IMR-90 (cell line): Measurements from ENCODE around the gene CDC42EP3. TPM values are rescaled to one million over a fixed set of nuclear protein-coding genes. Genes with fewer than 3 reads are reported as not detected.

ENCODE experiments used
- ATAC-seq: fragments of 200-7000 bp; cut with Tn5 transposase; 2 replicates; pipeline ENCODE4 v1.9.1; 2020; ENCODE audit warnings: low read depth, mild to moderate bottlenecking, moderate library complexity
- BruUV-seq: library from RNA; stranded (reverse); fragments of 400-500 nt; replicated peaks from 2 replicates; lab custom pipeline; 2021; lab: Mats Ljungman, UMichigan
- CTCF ChIA-PET: fragments of 300-600 bp; formaldehyde crosslinking; extraction: SDS; loops from one replicate; lab custom pipeline; 2021; ENCODE audit warnings: antibody characterized with exemption; lab: Yijun Ruan, JAX
- POLR2A ChIA-PET: fragments of 300-600 bp; sonication (Branson Sonifier 250); formaldehyde crosslinking; loops from one replicate; lab custom pipeline; 2022; ENCODE audit warnings: antibody characterized with exemption; ENCODE audit not compliant: unreplicated experiment; lab: Charles Lee
- DNase-seq: peaks from one replicate; pipeline ENCODE4 v3.0.0; 2013
- H2AFZ ChIP-seq: replicated peaks from 2 replicates; pipeline ENCODE3; 2013; ENCODE audit warnings: low read length, mild to moderate bottlenecking; ENCODE audit not compliant: poor library complexity
- H2AK5ac ChIP-seq: 2 replicates; pipeline ENCODE4 v1.6.1; 2013; ENCODE audit warnings: low read depth, low read length, inconsistent platforms
- H2AK9ac ChIP-seq: replicated peaks from 2 replicates; pipeline ENCODE3; 2013; ENCODE audit warnings: mild to moderate bottlenecking, low read depth, low read length, moderate library complexity; ENCODE audit not compliant: poor library complexity
- H2BK120ac ChIP-seq: 2 replicates; pipeline ENCODE4 v1.6.1; 2013; ENCODE audit warnings: low read depth, low read length, inconsistent platforms
- H2BK15ac ChIP-seq: 3 replicates; pipeline ENCODE4 v1.6.1; 2013; ENCODE audit warnings: low read depth, low read length, inconsistent platforms
- H2BK20ac ChIP-seq: 2 replicates; pipeline ENCODE4 v1.6.1; 2013; ENCODE audit warnings: low read depth, mild to moderate bottlenecking, inconsistent platforms, low read length, moderate library complexity
- H2BK5ac ChIP-seq: 2 replicates; pipeline ENCODE4 v1.6.1; 2013; ENCODE audit warnings: mild to moderate bottlenecking, low read depth, low read length, inconsistent platforms; ENCODE audit not compliant: poor library complexity, severe bottlenecking
- H3K14ac ChIP-seq: replicated peaks from 2 replicates; pipeline ENCODE4 v1.6.1; 2013; ENCODE audit warnings: low read depth, low read length, inconsistent platforms
- H3K18ac ChIP-seq: 2 replicates; pipeline ENCODE4 v1.6.1; 2013; ENCODE audit warnings: low read depth, low read length, control low read depth
- H3K23ac ChIP-seq: 2 replicates; pipeline ENCODE4 v1.6.1; 2013; ENCODE audit warnings: low read depth, low read length, inconsistent platforms
- H3K27ac ChIP-seq: 2 replicates; pipeline ENCODE4 v1.5.1; 2013; ENCODE audit warnings: mild to moderate bottlenecking, control low read depth, low read length; ENCODE audit not compliant: insufficient read depth
- H3K27me3 ChIP-seq: 2 replicates; pipeline ENCODE4 v1.6.1; 2013; ENCODE audit warnings: low read length; ENCODE audit not compliant: control insufficient read depth, insufficient read depth
- H3K36me3 ChIP-seq: 2 replicates; pipeline ENCODE4 v1.6.1; 2013; ENCODE audit warnings: low read length, mixed read lengths; ENCODE audit not compliant: control insufficient read depth, insufficient read depth
- H3K4ac ChIP-seq: 2 replicates; pipeline ENCODE4 v1.6.1; 2013; ENCODE audit warnings: low read depth, low read length, inconsistent platforms
- H3K4me1 ChIP-seq: 2 replicates; pipeline ENCODE4 v1.6.1; 2013; ENCODE audit warnings: low read length, mixed read lengths; ENCODE audit not compliant: control insufficient read depth, insufficient read depth
- H3K4me2 ChIP-seq: 2 replicates; pipeline ENCODE4 v1.6.1; 2013; ENCODE audit warnings: low read depth, mild to moderate bottlenecking, control low read depth, low read length, moderate library complexity
- H3K4me3 ChIP-seq: 2 replicates; pipeline ENCODE4 v1.5.1; 2013; ENCODE audit warnings: low read depth, mild to moderate bottlenecking, control low read depth, low read length, moderate library complexity; ENCODE audit not compliant: insufficient read depth
- H3K56ac ChIP-seq: 2 replicates; pipeline ENCODE4 v1.6.1; 2013; ENCODE audit warnings: low read length, inconsistent platforms; ENCODE audit not compliant: insufficient read depth; ENCODE audit errors: extremely low read depth
- H3K79me1 ChIP-seq, 2 experiments: 2 replicates each; pipeline ENCODE4 v1.6.1; 2013; ENCODE audit warnings: low read length in 2 of 2, inconsistent platforms in 1 of 2, low read depth in 1 of 2
- H3K9ac ChIP-seq: 2 replicates; pipeline ENCODE4 v1.6.1; 2013; ENCODE audit warnings: low read depth, low read length, control low read depth
- H3K9me1 ChIP-seq: 2 replicates; pipeline ENCODE4 v1.6.1; 2013; ENCODE audit warnings: low read length, inconsistent platforms; ENCODE audit not compliant: insufficient read depth
- H3K9me3 ChIP-seq: 2 replicates; pipeline ENCODE4 v1.6.1; 2013; ENCODE audit warnings: low read length; ENCODE audit not compliant: control insufficient read depth, insufficient read depth
- H4K20me1 ChIP-seq: 2 replicates; pipeline ENCODE4 v1.6.1; 2013; ENCODE audit warnings: low read length, inconsistent platforms; ENCODE audit not compliant: insufficient read depth
- H4K5ac ChIP-seq: 2 replicates; pipeline ENCODE4 v1.6.1; 2013; ENCODE audit warnings: mild to moderate bottlenecking, low read depth, low read length, control low read depth
- H4K8ac ChIP-seq, 2 experiments: 2 replicates each; pipeline ENCODE4 v1.6.1; 2013; ENCODE audit warnings: low read depth in 2 of 2, low read length in 2 of 2, control low read depth in 1 of 2, inconsistent platforms in 1 of 2
- H4K91ac ChIP-seq: 2 replicates; pipeline ENCODE4 v1.6.1; 2013; ENCODE audit warnings: low read depth, low read length, inconsistent platforms; ENCODE audit not compliant: insufficient read depth
- CEBPB ChIP-seq: IDR thresholded peaks from 2 replicates; pipeline ENCODE4 v1.6.1; 2012; ENCODE audit warnings: low read depth, low read length, improper control_type of control experiment
- CHD1 ChIP-seq: IDR thresholded peaks from 2 replicates; pipeline ENCODE4 v1.6.1; 2012; ENCODE audit warnings: low read depth, low read length, improper control_type of control experiment
- FOS ChIP-seq: fragments of 150-350 bp; IDR thresholded peaks from 2 replicates; pipeline ENCODE4 v1.6.1; 2016; ENCODE audit warnings: low read depth, low read length
- MAFK ChIP-seq: IDR thresholded peaks from 2 replicates; pipeline ENCODE4 v1.6.1; 2012; ENCODE audit warnings: low read depth, low read length, improper control_type of control experiment
- NFE2L2 ChIP-seq: fragments of 150-350 bp; IDR thresholded peaks from 2 replicates; pipeline ENCODE4 v1.6.1; 2016; ENCODE audit warnings: low read depth, mild to moderate bottlenecking, low read length
- RAD21 ChIP-seq: IDR thresholded peaks from 2 replicates; pipeline ENCODE4 v1.6.1; 2012; ENCODE audit warnings: low read length, improper control_type of control experiment
- RCOR1 ChIP-seq: IDR thresholded peaks from 2 replicates; pipeline ENCODE4 v1.6.1; 2012; ENCODE audit warnings: mild to moderate bottlenecking, low read length, improper control_type of control experiment; ENCODE audit not compliant: insufficient replicate concordance
- RFX5 ChIP-seq: IDR thresholded peaks from 2 replicates; pipeline ENCODE4 v1.8.0; 2012; ENCODE audit warnings: low read depth, mild to moderate bottlenecking, low read length, moderate library complexity
- SMC3 ChIP-seq: fragments of 150-350 bp; IDR thresholded peaks from 2 replicates; pipeline ENCODE4 v1.6.1; 2016; ENCODE audit warnings: low read depth, mild to moderate bottlenecking, antibody characterized with exemption, low read length, moderate library complexity
- USF2 ChIP-seq: fragments of 150-350 bp; IDR thresholded peaks from 2 replicates; pipeline ENCODE4 v1.6.1; 2017; ENCODE audit warnings: mild to moderate bottlenecking, antibody characterized with exemption, low read length, low read depth
- WGBS, 2 experiments: methylation state at CpG; one replicate each; pipeline versions ENCODE4 v1.1.5 to v1.1.7; 2013; ENCODE audit warnings: missing lambda C conversion rate in 2 of 2; ENCODE audit not compliant: insufficient read length in 1 of 2; ENCODE audit errors: extremely low coverage in 2 of 2; 5-methylcytosine and 5-hydroxymethylcytosine counted together
- dilution Hi-C: fragments of 300-500 bp; cut with HindIII; formaldehyde crosslinking; loops from one replicate; pipeline ENCODE4 v1.14.3; 2018; ENCODE audit warnings: low sequenced_read_pairs; ENCODE audit not compliant: unreplicated experiment
- in situ Hi-C: fragments of 300-500 bp; cut with MboI; formaldehyde crosslinking; loops from 3 replicates; pipeline ENCODE4 v1.14.3; 2019; ENCODE audit warnings: low sequenced_read_pairs, inconsistent platforms, mixed read lengths
- intact Hi-C: fragments of 100-400 bp; cut with micrococcal nuclease; formaldehyde crosslinking; loops from 2 replicates; pipeline ENCODE4 v1.10.0; 2022
- polyA plus RNA-seq, 3 experiments: library from polyadenylated mRNA; depleted of rRNA; stranded (reverse); fragments of >200 nt; gene quantifications; 2 replicates each; pipeline ENCODE4 v1.2.3, GENCODE V29; 2012; ENCODE audit warnings: low replicate concordance in 1 of 3
- total RNA-seq: library from RNA; depleted of rRNA; stranded (reverse); fragments of >200 nt; gene quantifications from 2 replicates; pipeline ENCODE4 v1.2.3, GENCODE V29; 2012

The CDC42EP3 gene
- total and polyA plus RNA-seq, 2 of the 4 experiments (the other 2 are of a cell fraction) = 167 to 193 TPM

- TF ChIP-seq USF2 = no peak
These were observed 54.1 kb downstream of the CDC42EP3 start (continued) for GRCh38 chr2:37617119-37617892.

GRCh38 chr2:37616677-37617005, 54.8 kb downstream of the CDC42EP3 start:
- intact Hi-C loops = no loop called here
- Histone ChIP-seq H2BK5ac (no peak overlapping the region), H3K27me3 (no peaks in the 10 kb centered on the region), H3K4me3 (no peak overlapping the region), H2AFZ (no peak overlapping the region), H3K9me3 (no peaks in the 10 kb centered on the region), H4K91ac (no peak overlapping the region), H3K9ac (no peak overlapping the region), H2AK9ac (no peak overlapping the region), H4K5ac (no peak overlapping the region), H3K9me1 (0 out of 2 replicates have a peak, but pooled peaks cover 3% of the 10 kb centered on the region), H4K8ac (no peak overlapping the region), H3K79me1 (no peaks in the 10 kb centered on the region), H3K4me2 (no peak overlapping the region), H3K4ac (no peak overlapping the region), H3K18ac (no peak overlapping the region; the same call in 1 of the 2 replicates), H3K56ac (no peak overlapping the region), H3K4me1 (peaks cover 5% of the 10 kb centered on the region), H2BK15ac (no peak overlapping the region), H3K36me3 (no peaks in the 10 kb centered on the region), H3K27ac (no peak overlapping the region), H2AK5ac (no peak overlapping the region), H3K23ac (no peak overlapping the region), H2BK20ac (no peak overlapping the region), H4K20me1 (no peaks in the 10 kb centered on the region), H2BK120ac (no peak overlapping the region), H3K14ac (no peak overlapping the region)
- BruUV-seq = no TSS peak
- TF ChIP-seq RFX5 (no peak), MAFK (no peak), FOS (peak; percentile 47; the same call in 1 of the 2 replicates), RCOR1 (peak; percentile 80), CEBPB (peak; percentile 36; the same call in 1 of the 2 replicates), CHD1 (no peak), NFE2L2 (no peak), SMC3 (0 out of 2 replicates have a peak, but pooled peaks have one; percentile 4), RAD21 (peak; percentile 18; the same call in 1 of the 2 replicates)
- ATAC-seq = peak; percentile 58
- ChIA-PET POLR2A (no interaction called here), CTCF (no interaction called here)
- in situ Hi-C loops = no loop called here
- peak; percentile 92 for DNase-seq
- dilution Hi-C loops = no loop called here
- WGBS, 2 experiments = no CpG with 5 or more reads among the region's 2 CpGs
